SK-N-SH treated with all-trans-retinoic acid at 6 μM for 48 hours (cell line): ENCODE results near the gene NFYC.

Experiments used
- ARNTL ChIP-seq: fragments of 450-650 bp; formaldehyde crosslinking; IDR thresholded peaks from 2 replicates; pipeline ENCODE4 v1.5.0; 2020; ENCODE audit warnings: low read depth, mild to moderate bottlenecking, moderate library complexity, borderline replicate concordance
- CSDC2 ChIP-seq: fragments of 250-450 bp; sonication (Bioruptor Pico); IDR thresholded peaks from 2 replicates; pipeline ENCODE4 v1.5.0; 2020; ENCODE audit warnings: mild to moderate bottlenecking, moderate library complexity
- ISL1 ChIP-seq: fragments of 250-450 bp; sonication (Bioruptor Pico); IDR thresholded peaks from 2 replicates; pipeline ENCODE4 v2.1.2; 2022; ENCODE audit warnings: mild to moderate bottlenecking, moderate library complexity
- PATZ1 ChIP-seq: fragments of 250-450 bp; sonication (Bioruptor Pico); IDR thresholded peaks from 2 replicates; pipeline ENCODE4 v1.8.0; 2020; ENCODE audit warnings: mild to moderate bottlenecking, moderate library complexity, borderline replicate concordance
- POU6F1 ChIP-seq: fragments of 250-450 bp; sonication (Bioruptor Pico); IDR thresholded peaks from 2 replicates; pipeline ENCODE4 v1.8.0; 2021; ENCODE audit warnings: low read depth, mild to moderate bottlenecking, moderate library complexity, borderline replicate concordance
- RARB ChIP-seq: fragments of 250-450 bp; sonication (Bioruptor Pico); IDR thresholded peaks from 2 replicates; pipeline ENCODE4 v1.8.0; 2021; ENCODE audit warnings: mild to moderate bottlenecking, moderate library complexity
- ZFP3 ChIP-seq: fragments of 250-450 bp; sonication (Bioruptor Pico); IDR thresholded peaks from 2 replicates; pipeline ENCODE4 v1.5.0; 2020; ENCODE audit warnings: mild to moderate bottlenecking, moderate library complexity

GRCh38 chr1:40692429-40692895, 958 bp downstream of the NFYC start:
- TF ChIP-seq ISL1 (no peak), POU6F1 (CRISPR knock-in tag) (no peak), CSDC2 (CRISPR knock-in tag) (0 out of 2 replicates have a peak, but pooled peaks have one; percentile 49), ARNTL (CRISPR knock-in tag) (no peak), PATZ1 (CRISPR knock-in tag) (no peak), ZFP3 (CRISPR knock-in tag) (no peak), RARB (CRISPR knock-in tag) (no peak)
